B cell (primary cell): ENCODE measurements around the gene PDGFA. TPM values are rescaled to one million over a fixed set of nuclear protein-coding genes. Genes with fewer than 3 reads are reported as not detected.

Source experiments
- ATAC-seq: fragments of 200-7000 bp; cut with Tn5 transposase; one replicate; pipeline ENCODE4 v1.10.0; 2021; ENCODE audit warnings: low read depth, mild to moderate bottlenecking, moderate number of reproducible peaks, moderate library complexity
- CTCF ChIA-PET: fragments of 350-600 bp; sonication (Branson Sonifier 250); formaldehyde crosslinking; loops from one replicate; lab custom pipeline; 2021; ENCODE audit warnings: antibody characterized with exemption, inconsistent platforms; lab: Charles Lee
- POLR2A ChIA-PET: fragments of 350-600 bp; sonication (Branson Sonifier 250); formaldehyde crosslinking; loops from one replicate; lab custom pipeline; 2021; ENCODE audit warnings: antibody characterized with exemption; lab: Charles Lee
- DNase-seq: peaks from one replicate; pipeline ENCODE4 v3.0.0; 2013
- H2AFZ ChIP-seq: 2 replicates; pipeline ENCODE4 v1.6.1; 2012; ENCODE audit warnings: mild to moderate bottlenecking, low read depth, low read length; ENCODE audit not compliant: insufficient read depth, poor library complexity, severe bottlenecking
- H3K27ac ChIP-seq, 2 donors: 1 replicate in 1 of 2; 2 replicates in 1 of 2; pipeline ENCODE4 v1.5.1; 2012 to 2013; ENCODE audit warnings: low read length in 2 of 2, mild to moderate bottlenecking in 2 of 2, moderate library complexity in 1 of 2
- H3K27me3 ChIP-seq, 4 experiments: fragments of 200-600 bp in 1 of 4; sonication (generic) in 1 of 4; replicated peaks in 1 of 4; 1 replicate in 2 of 4; 2 replicates in 2 of 4; pipeline versions ENCODE4 v1.6.1 to v1.7.0; 2013 to 2016; ENCODE audit warnings: low read length in 3 of 4, mild to moderate bottlenecking in 2 of 4, mixed read lengths in 1 of 4, moderate library complexity in 1 of 4; ENCODE audit not compliant: insufficient read depth in 4 of 4, control insufficient read depth in 3 of 4; ENCODE audit errors: control extremely low read depth in 1 of 4
- H3K36me3 ChIP-seq, 2 experiments: replicated peaks in 1 of 2; 1 replicate in 1 of 2; 2 replicates in 1 of 2; pipeline versions ENCODE4 v1.6.1 to v1.7.1; 2013; ENCODE audit warnings: low read length in 1 of 2; ENCODE audit not compliant: insufficient read depth in 2 of 2, control insufficient read depth in 1 of 2; ENCODE audit errors: control extremely low read depth in 1 of 2, extremely low read depth in 1 of 2
- H3K4me1 ChIP-seq, 2 donors: fragments of 200-600 bp in 1 of 2; sonication (generic) in 1 of 2; 1 replicate in 1 of 2; 2 replicates in 1 of 2; pipeline versions ENCODE4 v1.5.1 to v1.6.1; 2013 to 2017; ENCODE audit warnings: low read length in 2 of 2; ENCODE audit not compliant: control insufficient read depth in 2 of 2, insufficient read depth in 2 of 2
- H3K4me2 ChIP-seq: replicated peaks from 2 replicates; pipeline ENCODE3; 2012; ENCODE audit warnings: mild to moderate bottlenecking, low read depth, low read length; ENCODE audit not compliant: poor library complexity, severe bottlenecking
- H3K4me3 ChIP-seq, 5 experiments: fragments of 200-600 bp in 1 of 5; sonication (generic) in 1 of 5; 1 replicate in 3 of 5; 2 replicates in 2 of 5; pipeline versions ENCODE4 v1.5.1 to v1.7.0; 2011 to 2016; ENCODE audit warnings: low read length in 4 of 5, mild to moderate bottlenecking in 4 of 5, low read depth in 2 of 5, control low read depth in 1 of 5, moderate library complexity in 1 of 5; ENCODE audit not compliant: insufficient read depth in 1 of 5; ENCODE audit errors: control extremely low read depth in 1 of 5, extremely low read depth in 1 of 5
- H3K79me2 ChIP-seq: fragments of 200-600 bp; sonication (generic); one replicate; pipeline ENCODE4 v1.6.0; 2016; ENCODE audit warnings: low read length; ENCODE audit not compliant: control insufficient read depth, insufficient read depth
- H3K9ac ChIP-seq: fragments of 200-600 bp; sonication (generic); 2 replicates; pipeline ENCODE4 v1.6.1; 2017; ENCODE audit warnings: mild to moderate bottlenecking, low read length, moderate library complexity
- H3K9me3 ChIP-seq, 3 donors: one replicate each; pipeline versions ENCODE4 v1.6.1 to v1.7.1; 2013; ENCODE audit warnings: low read length in 2 of 3; ENCODE audit not compliant: control insufficient read depth in 2 of 3, insufficient read depth in 1 of 3; ENCODE audit errors: control extremely low read depth in 1 of 3
- H4K20me1 ChIP-seq: 2 replicates; pipeline ENCODE4 v1.6.0; 2012; ENCODE audit warnings: mild to moderate bottlenecking, low read length; ENCODE audit not compliant: insufficient read depth, control insufficient read depth, poor library complexity, severe bottlenecking
- H3K27ac Mint-ChIP-seq: one replicate; pipeline ENCODE4 v1.8.0; 2021; ENCODE audit warnings: mixed read lengths
- H3K27me3 Mint-ChIP-seq: one replicate; pipeline ENCODE4 v1.8.0; 2021; ENCODE audit warnings: mixed read lengths
- H3K4me1 Mint-ChIP-seq: one replicate; pipeline ENCODE4 v1.8.0; 2021; ENCODE audit warnings: mixed read lengths
- H3K4me3 Mint-ChIP-seq: one replicate; pipeline ENCODE4 v1.8.0; 2021; ENCODE audit warnings: mixed read lengths
- H3K9me3 Mint-ChIP-seq: one replicate; pipeline ENCODE4 v1.8.0; 2022; ENCODE audit warnings: mixed read lengths; ENCODE audit not compliant: insufficient read depth
- CTCF ChIP-seq: fragments of 200-600 bp; IDR thresholded peaks from one replicate; pipeline ENCODE4 v1.8.0; 2022; ENCODE audit warnings: antibody characterized with exemption, mild to moderate bottlenecking
- EZH2 ChIP-seq: IDR thresholded peaks from 2 replicates; pipeline ENCODE4 v1.6.1; 2012; ENCODE audit warnings: borderline replicate concordance, low read depth, mild to moderate bottlenecking, moderate library complexity, low read length; ENCODE audit not compliant: insufficient read depth, poor library complexity, severe bottlenecking
- WGBS: methylation state at CpG from one replicate; pipeline ENCODE4 v1.1.5; 2013; ENCODE audit warnings: missing lambda C conversion rate; ENCODE audit not compliant: insufficient coverage; 5-methylcytosine and 5-hydroxymethylcytosine counted together
- intact Hi-C: fragments of 100-400 bp; cut with micrococcal nuclease; formaldehyde crosslinking; loops from one replicate; pipeline ENCODE4 v1.10.0; 2022
- polyA plus RNA-seq: library from polyadenylated mRNA; depleted of rRNA; stranded (reverse); fragments of >200 nt; gene quantifications from 2 replicates; pipeline ENCODE4 v1.2.3, GENCODE V29; 2012
- total RNA-seq, 2 donors: library from RNA; stranded (reverse); fragments of 120-200 nt in 1 of 2; gene quantifications; 1 replicate in 1 of 2; 2 replicates in 1 of 2; pipeline versions ENCODE4 v1.2.3 to v1.2.4, GENCODE V29; 2013 to 2022

PDGFA gene
- total and polyA plus RNA-seq, 2 donors (not counting 1 experiment from before 2014, with no cell fraction given) = 0.36 to 1.5 TPM

GRCh38 chr7:548401-548800, 28.8 kb upstream of the PDGFA start:
- over 99% methylated on average over 11 of the region's 11 CpGs for WGBS
- H3K27me3 ChIP-seq = no peaks in the 10 kb centered on the region
- Mint-ChIP-seq H3K27me3 (no peaks in the 10 kb centered on the region), H3K27ac (no peak overlapping the region), H3K9me3 (no peaks in the 10 kb centered on the region), H3K4me3 (no peak overlapping the region), H3K4me1 (no peaks in the 10 kb centered on the region)
- no peak overlapping the region for H2AFZ ChIP-seq
- H4K20me1 ChIP-seq = no peaks in the 10 kb centered on the region
- no peak for TF ChIP-seq CTCF
- no peak for TF ChIP-seq EZH2
- ChIA-PET CTCF (no interaction called here), POLR2A (no interaction called here)
- no peaks in the 10 kb centered on the region for H3K4me1 ChIP-seq
- H3K36me3 ChIP-seq = no peaks in the 10 kb centered on the region
- H3K9me3 ChIP-seq = peaks cover 0 to 16% (median 0%) of the 10 kb centered on the region in 3 donors
- ATAC-seq = no peak
- H3K79me2 ChIP-seq = no peaks in the 10 kb centered on the region
- no peak overlapping the region for H3K27ac ChIP-seq
- H3K4me3 ChIP-seq = no peak overlapping the region
- H3K9ac ChIP-seq = no peak overlapping the region
- intact Hi-C loops = no loop called here
- no peak overlapping the region for H3K4me2 ChIP-seq
- DNase-seq = no peak

- H3K27me3 ChIP-seq = no peaks in the 10 kb centered on the region
- 90% methylated on average over 15 of the region's 16 CpGs for WGBS
- Mint-ChIP-seq H3K4me1 (peaks cover 2% of the 10 kb centered on the region), H3K9me3 (no peaks in the 10 kb centered on the region), H3K27ac (no peak overlapping the region), H3K4me3 (no peak overlapping the region), H3K27me3 (no peaks in the 10 kb centered on the region)
- no peaks in the 10 kb centered on the region for H3K79me2 ChIP-seq
- TF ChIP-seq EZH2 (no peak), CTCF (no peak)
- no peak overlapping the region for H3K9ac ChIP-seq
- intact Hi-C loops = no loop called here
- no peak overlapping the region for H3K27ac ChIP-seq
- ATAC-seq = no peak
- CTCF ChIA-PET = no interaction called here
- H4K20me1 ChIP-seq = no peaks in the 10 kb centered on the region
- POLR2A ChIA-PET = no interaction called here
- no peak for DNase-seq
- no peak overlapping the region for H3K4me2 ChIP-seq
- H3K4me1 ChIP-seq = no peaks in the 10 kb centered on the region
- no peak overlapping the region for H2AFZ ChIP-seq
- peaks cover 0 to 23% (median 0%) of the 10 kb centered on the region in 3 donors for H3K9me3 ChIP-seq
- H3K36me3 ChIP-seq = no peaks in the 10 kb centered on the region
- H3K4me3 ChIP-seq = no peak overlapping the region
Measured at GRCh38 chr7:545470-545869, 25.8 kb upstream of the PDGFA start.
